ENCODE data around the gene MARCHF11.

The MARCHF11 gene

GRCh38 chr5:16065831-16066230 is 113.8 kb downstream of the MARCHF11 start:
- H3K18ac ChIP-seq (ENCODE audit: low read depth in 1 of 2, low read length in 2 of 2) = no peak overlapping the region
- H3K4me2 ChIP-seq (ENCODE audit: low read length, poor library complexity, severe bottlenecking) = no peak overlapping the region
- H2BK12ac ChIP-seq (ENCODE audit: low read length in 2 of 2) = no peak overlapping the region
- no peak overlapping the region for H2AK5ac ChIP-seq (ENCODE audit: low read length, severe bottlenecking)
- H2BK120ac ChIP-seq (ENCODE audit: low read depth, low read length) = no peak overlapping the region
- 62% methylated on average over 3 of the region's 4 CpGs for WGBS
- H3K4me1 ChIP-seq (ENCODE audit: control insufficient read depth, insufficient read depth, low read depth, low read length) = no peaks in the 10 kb centered on the region
- H2AFZ ChIP-seq (ENCODE audit: low read depth, low read length) = no peak overlapping the region
- no peak overlapping the region for H3K4ac ChIP-seq (ENCODE audit: low read depth in 1 of 2, low read length in 2 of 2)
- H3K9me3 ChIP-seq (ENCODE audit: control insufficient read depth, low read length) = no peaks in the 10 kb centered on the region
- no peak overlapping the region for H3K14ac ChIP-seq (ENCODE audit: low read length in 2 of 2)
- no peak overlapping the region for H3K4me3 ChIP-seq (ENCODE audit: insufficient read depth in 1 of 2, low read depth in 1 of 2, low read length in 2 of 2)
- no peaks in the 10 kb centered on the region for H3K79me1 ChIP-seq (replicated peaks; ENCODE audit: low read length, poor library complexity, severe bottlenecking)
- H3K27me3 ChIP-seq (ENCODE audit: control insufficient read depth in 1 of 2, insufficient read depth in 1 of 2, low read length in 2 of 2) = peaks cover 0 to 2% of the 10 kb centered on the region in 2 experiments
- H4K8ac ChIP-seq (ENCODE audit: low read length) = no peak overlapping the region
- no peak overlapping the region for H3K23ac ChIP-seq (ENCODE audit: low read length in 2 of 2)
- H3K36me3 ChIP-seq (ENCODE audit: control insufficient read depth in 1 of 2, insufficient read depth in 2 of 2, low read depth in 1 of 2, low read length in 2 of 2) = no peaks in the 10 kb centered on the region
- H3K9ac ChIP-seq (ENCODE audit: low read length) = no peak overlapping the region
- DNase-seq = peak; percentile 2
- no peak overlapping the region for H2BK5ac ChIP-seq (ENCODE audit: low read depth, low read length, poor library complexity, severe bottlenecking)
- no peak overlapping the region for H4K91ac ChIP-seq (ENCODE audit: low read length)
- H2BK15ac ChIP-seq (ENCODE audit: low read depth, poor library complexity, severe bottlenecking) = no peak overlapping the region
- no peak overlapping the region for H3K27ac ChIP-seq (ENCODE audit: low read length, poor library complexity, severe bottlenecking)

DNA sequence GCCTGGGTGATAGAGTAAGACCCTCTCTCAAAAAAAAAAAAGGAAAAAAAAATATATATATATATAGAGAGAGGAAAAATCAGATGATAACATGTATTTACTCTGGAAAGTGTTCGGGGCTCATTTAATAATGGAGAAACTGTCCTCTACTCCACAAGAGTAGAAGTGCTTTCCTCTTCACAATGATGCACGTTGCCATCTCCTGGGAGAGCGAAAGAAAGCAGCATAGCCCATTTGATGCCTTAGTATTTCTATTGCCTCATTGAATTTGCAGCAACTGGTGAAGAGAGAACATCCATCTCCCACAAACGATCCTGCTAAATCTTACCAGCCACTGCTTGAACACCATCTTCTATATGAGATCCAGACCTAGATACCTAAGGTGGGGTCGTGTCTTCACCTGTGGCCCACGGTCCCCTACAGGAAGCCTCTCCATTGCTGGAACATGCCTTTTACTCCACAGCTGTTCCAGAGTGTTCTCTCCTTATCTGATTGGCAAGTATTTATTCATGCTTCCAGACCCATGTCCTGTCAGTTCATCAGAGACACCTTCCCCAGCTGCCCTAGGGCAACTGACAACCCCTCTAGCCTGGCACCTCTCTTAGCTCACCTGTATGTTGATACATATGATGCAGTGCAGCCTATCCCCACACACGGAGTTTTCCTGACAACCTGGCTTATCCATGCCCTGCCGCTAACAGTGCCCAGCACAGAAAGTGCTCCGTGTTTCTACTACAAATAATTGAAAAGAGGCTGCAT is 115.3 kb downstream of the MARCHF11 start:
- Histone ChIP-seq H4K8ac (ENCODE audit: low read length) (no peak overlapping the region), H3K27ac (ENCODE audit: low read length, poor library complexity, severe bottlenecking) (no peak overlapping the region), H2AK5ac (ENCODE audit: low read length, severe bottlenecking) (no peak overlapping the region), H3K4me3 (ENCODE audit: insufficient read depth in 1 of 2, low read depth in 1 of 2, low read length in 2 of 2) (no peak overlapping the region), H3K4me1 (ENCODE audit: control insufficient read depth, insufficient read depth, low read depth, low read length) (no peaks in the 10 kb centered on the region), H3K23ac (ENCODE audit: low read length in 2 of 2) (no peak overlapping the region), H3K4me2 (ENCODE audit: low read length, poor library complexity, severe bottlenecking) (no peak overlapping the region), H2BK5ac (ENCODE audit: low read depth, low read length, poor library complexity, severe bottlenecking) (no peak overlapping the region), H4K91ac (ENCODE audit: low read length) (no peak overlapping the region), H3K9me3 (ENCODE audit: control insufficient read depth, low read length) (no peaks in the 10 kb centered on the region), H3K36me3 (ENCODE audit: control insufficient read depth in 1 of 2, insufficient read depth in 2 of 2, low read depth in 1 of 2, low read length in 2 of 2) (no peaks in the 10 kb centered on the region), H2BK15ac (ENCODE audit: low read depth, poor library complexity, severe bottlenecking) (no peak overlapping the region), H3K27me3 (ENCODE audit: control insufficient read depth in 1 of 2, insufficient read depth in 1 of 2, low read length in 2 of 2) (peaks cover 0 to 2% of the 10 kb centered on the region in 2 experiments), H3K9ac (ENCODE audit: low read length) (no peak overlapping the region), H3K79me1 (replicated peaks; ENCODE audit: low read length, poor library complexity, severe bottlenecking) (no peaks in the 10 kb centered on the region), H2AFZ (ENCODE audit: low read depth, low read length) (no peak overlapping the region), H2BK12ac (ENCODE audit: low read length in 2 of 2) (no peak overlapping the region), H3K4ac (ENCODE audit: low read depth in 1 of 2, low read length in 2 of 2) (no peak overlapping the region), H3K14ac (ENCODE audit: low read length in 2 of 2) (no peak overlapping the region), H2BK120ac (ENCODE audit: low read depth, low read length) (no peak overlapping the region), H3K18ac (ENCODE audit: low read depth in 1 of 2, low read length in 2 of 2) (no peak overlapping the region)
- 66% methylated on average over 7 of the region's 9 CpGs for WGBS
- no peak for DNase-seq

- no peaks in the 10 kb centered on the region for H3K36me3 ChIP-seq (ENCODE audit: control insufficient read depth in 1 of 2, insufficient read depth in 2 of 2, low read depth in 1 of 2, low read length in 2 of 2)
- H2BK5ac ChIP-seq (ENCODE audit: low read depth, low read length, poor library complexity, severe bottlenecking) = no peak overlapping the region
- 6% methylated on average over 2 of the region's 3 CpGs for WGBS
- no peak overlapping the region for H3K4ac ChIP-seq (ENCODE audit: low read depth in 1 of 2, low read length in 2 of 2)
- no peak for DNase-seq
- no peaks in the 10 kb centered on the region for H3K79me1 ChIP-seq (replicated peaks; ENCODE audit: low read length, poor library complexity, severe bottlenecking)
- H2AK5ac ChIP-seq (ENCODE audit: low read length, severe bottlenecking) = no peak overlapping the region
- H3K23ac ChIP-seq (ENCODE audit: low read length in 2 of 2) = no peak overlapping the region
- H2BK12ac ChIP-seq (ENCODE audit: low read length in 2 of 2) = no peak overlapping the region
- H2AFZ ChIP-seq (ENCODE audit: low read depth, low read length) = no peak overlapping the region
- no peak overlapping the region for H3K9ac ChIP-seq (ENCODE audit: low read length)
- no peaks in the 10 kb centered on the region for H3K9me3 ChIP-seq (ENCODE audit: control insufficient read depth, low read length)
- no peak overlapping the region for H3K4me3 ChIP-seq (ENCODE audit: insufficient read depth in 1 of 2, low read depth in 1 of 2, low read length in 2 of 2)
- no peak overlapping the region for H2BK15ac ChIP-seq (ENCODE audit: low read depth, poor library complexity, severe bottlenecking)
- H3K27ac ChIP-seq (ENCODE audit: low read length, poor library complexity, severe bottlenecking) = no peak overlapping the region
- H4K91ac ChIP-seq (ENCODE audit: low read length) = no peak overlapping the region
- H3K4me2 ChIP-seq (ENCODE audit: low read length, poor library complexity, severe bottlenecking) = no peak overlapping the region
- H3K14ac ChIP-seq (ENCODE audit: low read length in 2 of 2) = no peak overlapping the region
- no peaks in the 10 kb centered on the region for H3K4me1 ChIP-seq (ENCODE audit: control insufficient read depth, insufficient read depth, low read depth, low read length)
- H4K8ac ChIP-seq (ENCODE audit: low read length) = no peak overlapping the region
- H2BK120ac ChIP-seq (ENCODE audit: low read depth, low read length) = no peak overlapping the region
- no peak overlapping the region for H3K18ac ChIP-seq (ENCODE audit: low read depth in 1 of 2, low read length in 2 of 2)
- no peaks in the 10 kb centered on the region for H3K27me3 ChIP-seq (ENCODE audit: control insufficient read depth in 1 of 2, insufficient read depth in 1 of 2, low read length in 2 of 2)
These were observed 118.4 kb downstream of the MARCHF11 start for GRCh38 chr5:16061163-16061562.

DNA sequence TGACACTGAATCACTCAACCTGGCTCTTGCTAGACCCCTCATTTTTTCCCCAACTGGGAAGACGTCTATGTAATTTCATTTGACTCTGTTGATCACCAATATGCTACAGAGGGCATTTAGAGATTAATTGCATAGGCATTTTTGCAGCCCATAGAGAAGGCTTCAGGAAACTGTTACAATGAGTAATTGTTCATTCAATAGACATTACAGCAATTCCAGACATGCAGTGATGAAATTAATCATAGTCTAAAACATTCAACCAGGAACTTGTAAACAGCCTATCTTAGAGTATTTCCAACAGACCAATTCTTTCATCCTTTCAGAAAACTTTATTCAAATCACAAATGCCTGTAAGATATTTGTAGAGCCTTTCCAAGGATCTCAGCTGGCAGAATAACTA is 122.3 kb downstream of the MARCHF11 start:
- H3K27me3 ChIP-seq (ENCODE audit: control insufficient read depth in 1 of 2, insufficient read depth in 1 of 2, low read length in 2 of 2) = no peaks in the 10 kb centered on the region

More for the DNA sequence above, 122.3 kb downstream of the MARCHF11 start:
- Histone ChIP-seq H2BK120ac (ENCODE audit: low read depth, low read length) (no peak overlapping the region), H2AK5ac (ENCODE audit: low read length, severe bottlenecking) (no peak overlapping the region), H3K9me3 (ENCODE audit: control insufficient read depth, low read length) (no peaks in the 10 kb centered on the region), H4K91ac (ENCODE audit: low read length) (no peak overlapping the region), H3K23ac (ENCODE audit: low read length in 2 of 2) (no peak overlapping the region), H2AFZ (ENCODE audit: low read depth, low read length) (no peak overlapping the region), H3K4me1 (ENCODE audit: control insufficient read depth, insufficient read depth, low read depth, low read length) (no peaks in the 10 kb centered on the region), H3K79me1 (replicated peaks; ENCODE audit: low read length, poor library complexity, severe bottlenecking) (no peaks in the 10 kb centered on the region), H2BK15ac (ENCODE audit: low read depth, poor library complexity, severe bottlenecking) (no peak overlapping the region), H3K4me2 (ENCODE audit: low read length, poor library complexity, severe bottlenecking) (no peak overlapping the region), H3K18ac (ENCODE audit: low read depth in 1 of 2, low read length in 2 of 2) (no peak overlapping the region), H3K36me3 (ENCODE audit: control insufficient read depth in 1 of 2, insufficient read depth in 2 of 2, low read depth in 1 of 2, low read length in 2 of 2) (no peaks in the 10 kb centered on the region), H3K4ac (ENCODE audit: low read depth in 1 of 2, low read length in 2 of 2) (no peak overlapping the region), H4K8ac (ENCODE audit: low read length) (no peak overlapping the region), H2BK5ac (ENCODE audit: low read depth, low read length, poor library complexity, severe bottlenecking) (no peak overlapping the region), H3K9ac (ENCODE audit: low read length) (no peak overlapping the region), H3K4me3 (ENCODE audit: insufficient read depth in 1 of 2, low read depth in 1 of 2, low read length in 2 of 2) (no peak overlapping the region), H3K14ac (ENCODE audit: low read length in 2 of 2) (no peak overlapping the region), H2BK12ac (ENCODE audit: low read length in 2 of 2) (no peak overlapping the region), H3K27ac (ENCODE audit: low read length, poor library complexity, severe bottlenecking) (no peak overlapping the region)
- DNase-seq = no peak
- no CpG with 5 or more reads among the region's 1 CpG for WGBS
